D721Med (cell line): Measurements from ENCODE around the gene GAP43.

Experiments
- DNase-seq: peaks from one replicate; pipeline ENCODE4 v3.0.0; 2011; ENCODE audit warnings: low spot score; ENCODE audit not compliant: insufficient read length
- FAIRE-seq: peaks from 2 replicates; lab custom pipeline; 2011; peaks lifted over from hg19 to GRCh38; lab: Jason Lieb, UNC
- CTCF ChIP-seq: IDR thresholded peaks from 2 replicates; pipeline ENCODE4 v1.5.1; 2012; ENCODE audit warnings: mild to moderate bottlenecking, control low read depth; ENCODE audit not compliant: insufficient read depth; ENCODE audit errors: missing control alignments

Gene GAP43

GRCh38 chr3:115615001-115615814 lies 8.1 kb upstream of the GAP43 start:
- FAIRE-seq (no peak), DNase-seq (no peak)
- no peak for TF ChIP-seq CTCF

GRCh38 chr3:115616461-115616860 lies 6.8 kb upstream of the GAP43 start:
- DNase-seq = no peak
- no peak for FAIRE-seq
- TF ChIP-seq CTCF = no peak

GRCh38 chr3:115617591-115617990 lies 5.7 kb upstream of the GAP43 start:
- no peak for TF ChIP-seq CTCF
- FAIRE-seq (no peak), DNase-seq (no peak)

- DNase-seq (no peak), FAIRE-seq (no peak)
- TF ChIP-seq CTCF = no peak
These were observed 875 bp downstream of the GAP43 start for GRCh38 chr3:115624029-115624741.

- no peak for TF ChIP-seq CTCF
- FAIRE-seq = no peak
- no peak for DNase-seq
These were observed 1.6 kb downstream of the GAP43 start for GRCh38 chr3:115624901-115625300.

GRCh38 chr3:115626006-115626409 lies 2.7 kb downstream of the GAP43 start:
- FAIRE-seq = no peak
- no peak for TF ChIP-seq CTCF
- no peak for DNase-seq

- DNase-seq (no peak), FAIRE-seq (no peak)
These were observed 3.4 kb downstream of the GAP43 start for GRCh38 chr3:115626721-115627120.

More at GRCh38 chr3:115626721-115627120, 3.4 kb downstream of the GAP43 start:
- TF ChIP-seq CTCF = no peak
